NB4 (cell line): ENCODE measurements around the gene CDH23.

Experiments
- DNase-seq: peaks from one replicate; pipeline ENCODE4 v3.0.0; 2010; ENCODE audit warnings: low read depth
- H3K4me3 ChIP-seq: one replicate; pipeline ENCODE4 v1.5.1; 2011; ENCODE audit warnings: mild to moderate bottlenecking, low read depth, low read length, moderate library complexity
- MYC ChIP-seq: IDR thresholded peaks from 2 replicates; pipeline ENCODE4 v1.6.1; 2011; ENCODE audit warnings: low read depth, low read length
- POLR2A ChIP-seq: IDR thresholded peaks from 2 replicates; pipeline ENCODE4 v1.6.1; 2011; ENCODE audit warnings: mild to moderate bottlenecking; ENCODE audit not compliant: insufficient read length; ENCODE audit errors: extremely low read depth
- TF ChIP-seq, protein P1 (sequence below): IDR thresholded peaks from one replicate; pipeline ENCODE4 v1.5.1; 2012; ENCODE audit warnings: low read depth, low read length
- TF ChIP-seq, protein P2 (sequence below): IDR thresholded peaks from 2 replicates; pipeline ENCODE4 v1.6.1; 2011; ENCODE audit warnings: low read depth, low read length

Gene CDH23

DNA sequence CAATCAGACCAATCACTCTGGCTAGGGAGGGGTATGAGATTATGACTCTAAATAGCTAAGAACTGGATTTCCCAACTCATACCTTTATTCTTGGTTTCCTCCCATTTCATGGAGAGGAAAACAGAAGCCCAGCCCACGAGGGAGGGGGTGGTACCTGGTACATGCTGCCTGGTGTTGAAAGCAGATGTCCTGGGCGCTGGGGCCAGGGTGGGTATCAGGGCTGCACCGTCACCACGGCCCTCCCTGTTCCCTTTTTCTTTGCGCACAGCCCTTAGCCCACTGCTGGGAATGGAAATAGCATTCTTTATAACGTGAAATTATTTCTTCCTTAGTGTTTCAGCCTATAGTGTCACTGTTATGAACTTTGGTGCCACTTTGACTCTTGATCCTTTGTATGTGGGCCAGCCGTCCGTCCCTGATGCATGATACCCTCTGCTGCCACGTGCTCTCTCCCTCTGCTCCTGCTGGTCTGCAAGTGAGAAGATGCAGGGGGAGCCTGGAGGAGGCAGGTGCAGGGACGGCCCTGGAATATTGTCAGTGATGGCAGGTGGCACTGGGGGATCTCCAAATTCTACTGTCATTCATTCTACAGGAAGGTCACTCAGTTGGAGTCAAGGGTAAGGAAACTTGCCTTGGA lies 158.5 kb downstream of the CDH23 start:
- no peak overlapping the region for H3K4me3 ChIP-seq
- no peak for DNase-seq

DNA sequence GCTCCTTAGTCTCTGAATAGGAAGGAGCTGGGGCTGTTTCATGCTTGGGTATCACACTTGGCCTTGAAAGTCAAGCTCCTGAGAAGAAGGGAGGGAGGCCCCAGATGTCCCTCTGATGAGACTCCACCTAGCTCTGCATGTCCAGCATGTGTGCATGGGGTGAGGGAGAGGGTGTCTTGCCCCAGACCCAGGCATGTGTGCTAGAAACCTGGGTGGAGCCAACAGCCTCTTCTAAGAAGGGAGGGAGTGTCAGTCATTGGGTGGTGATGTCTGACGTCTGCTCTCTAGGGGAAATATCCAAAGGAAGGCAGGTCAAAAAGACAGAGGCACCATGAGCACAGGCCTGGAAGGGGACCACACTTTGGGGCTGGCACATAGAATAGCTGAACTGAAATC lies 159.0 kb downstream of the CDH23 start:
- TF ChIP-seq MYC (no peak), POLR2A (no peak)
- TF ChIP-seq, protein P1, sequence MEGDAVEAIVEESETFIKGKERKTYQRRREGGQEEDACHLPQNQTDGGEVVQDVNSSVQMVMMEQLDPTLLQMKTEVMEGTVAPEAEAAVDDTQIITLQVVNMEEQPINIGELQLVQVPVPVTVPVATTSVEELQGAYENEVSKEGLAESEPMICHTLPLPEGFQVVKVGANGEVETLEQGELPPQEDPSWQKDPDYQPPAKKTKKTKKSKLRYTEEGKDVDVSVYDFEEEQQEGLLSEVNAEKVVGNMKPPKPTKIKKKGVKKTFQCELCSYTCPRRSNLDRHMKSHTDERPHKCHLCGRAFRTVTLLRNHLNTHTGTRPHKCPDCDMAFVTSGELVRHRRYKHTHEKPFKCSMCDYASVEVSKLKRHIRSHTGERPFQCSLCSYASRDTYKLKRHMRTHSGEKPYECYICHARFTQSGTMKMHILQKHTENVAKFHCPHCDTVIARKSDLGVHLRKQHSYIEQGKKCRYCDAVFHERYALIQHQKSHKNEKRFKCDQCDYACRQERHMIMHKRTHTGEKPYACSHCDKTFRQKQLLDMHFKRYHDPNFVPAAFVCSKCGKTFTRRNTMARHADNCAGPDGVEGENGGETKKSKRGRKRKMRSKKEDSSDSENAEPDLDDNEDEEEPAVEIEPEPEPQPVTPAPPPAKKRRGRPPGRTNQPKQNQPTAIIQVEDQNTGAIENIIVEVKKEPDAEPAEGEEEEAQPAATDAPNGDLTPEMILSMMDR, result no peak
- TF ChIP-seq, protein P2, sequence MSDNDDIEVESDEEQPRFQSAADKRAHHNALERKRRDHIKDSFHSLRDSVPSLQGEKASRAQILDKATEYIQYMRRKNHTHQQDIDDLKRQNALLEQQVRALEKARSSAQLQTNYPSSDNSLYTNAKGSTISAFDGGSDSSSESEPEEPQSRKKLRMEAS, result no peak
- DNase-seq, result no peak
- H3K4me3 ChIP-seq, result no peak overlapping the region

More for the DNA sequence above, 158.5 kb downstream of the CDH23 start:
- TF ChIP-seq, protein P2, result no peak
- TF ChIP-seq, protein P1, result no peak
- TF ChIP-seq POLR2A, result no peak
- no peak for TF ChIP-seq MYC

DNA sequence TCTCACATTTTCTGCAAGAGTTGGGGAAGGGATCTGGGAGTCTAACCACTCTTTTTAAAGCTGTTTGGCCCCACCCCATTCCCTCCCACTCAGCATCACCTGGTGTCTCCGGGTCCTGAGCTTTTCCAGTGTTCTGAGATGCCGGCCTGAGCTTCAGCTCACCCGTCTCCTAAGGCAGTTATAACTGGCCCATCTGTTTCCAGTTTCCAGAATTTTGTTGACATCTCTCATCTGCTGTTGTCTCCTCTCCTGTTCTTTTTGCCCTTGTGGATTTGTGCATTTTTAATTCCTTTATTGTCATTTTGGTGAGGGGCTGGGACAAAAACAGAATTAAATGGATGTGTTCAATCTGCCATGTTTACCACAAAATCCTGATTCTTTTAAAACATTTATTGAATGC lies 162.3 kb downstream of the CDH23 start:
- H3K4me3 ChIP-seq, result no peak overlapping the region
- TF ChIP-seq MYC (no peak), POLR2A (no peak)
- TF ChIP-seq, protein P2, result no peak
- TF ChIP-seq, protein P1, result no peak
- DNase-seq, result no peak

DNA sequence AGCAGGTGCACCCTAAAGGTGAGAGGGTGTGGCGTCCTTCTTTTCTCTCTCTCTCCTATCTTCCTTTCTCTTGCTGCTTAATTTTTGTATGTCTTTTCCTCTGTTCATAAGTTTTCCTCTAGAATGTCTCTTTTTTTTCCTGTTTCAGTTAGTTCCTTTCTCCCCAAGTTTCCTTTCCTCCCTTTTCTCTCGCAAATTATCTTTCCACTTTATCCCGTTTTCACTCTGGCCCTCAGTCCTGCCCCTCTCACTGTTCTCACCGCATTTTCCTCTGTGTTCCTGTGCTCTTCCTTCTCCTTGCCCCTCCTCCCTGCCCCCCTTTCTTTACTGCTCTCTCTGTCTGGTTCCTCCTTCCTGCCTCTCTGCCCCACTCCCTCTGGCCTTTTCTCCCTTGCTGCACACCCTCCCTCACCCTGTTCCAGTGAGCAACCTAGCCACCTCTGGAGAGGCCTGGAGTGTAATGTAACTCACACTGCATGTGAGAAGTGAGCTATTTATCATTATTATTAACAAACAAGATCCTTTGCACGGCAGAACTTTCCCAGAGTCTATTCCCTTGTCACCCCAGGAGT lies 164.4 kb downstream of the CDH23 start:
- DNase-seq, result no peak
- TF ChIP-seq, protein P1, result no peak
- TF ChIP-seq, protein P2, result no peak
- TF ChIP-seq POLR2A, result no peak
- TF ChIP-seq MYC, result no peak
- no peak overlapping the region for H3K4me3 ChIP-seq

DNA sequence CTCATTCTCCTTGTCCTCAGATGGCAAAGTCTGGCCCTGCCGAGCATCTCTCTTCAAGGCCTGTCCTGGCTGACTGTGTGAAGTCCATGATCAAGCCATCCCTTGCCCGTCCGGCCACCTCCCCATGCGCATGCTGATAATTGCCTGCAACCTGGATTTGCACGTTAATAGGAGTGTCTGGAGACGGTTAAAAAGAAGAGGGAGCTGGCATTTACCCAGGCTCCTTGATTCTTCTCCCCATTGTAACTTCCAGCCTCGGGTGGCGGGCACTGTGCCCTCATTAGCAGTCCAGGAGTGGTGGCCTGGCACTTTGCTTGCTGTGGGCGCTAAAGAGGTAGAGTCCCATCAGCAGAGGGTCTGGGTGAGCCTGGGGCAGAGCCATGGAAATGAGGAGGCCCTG lies 165.5 kb downstream of the CDH23 start:
- TF ChIP-seq, protein P2, result no peak
- TF ChIP-seq, protein P1, result no peak
- TF ChIP-seq POLR2A, result no peak
- TF ChIP-seq MYC, result no peak
- no peak for DNase-seq
- H3K4me3 ChIP-seq, result no peak overlapping the region

DNA sequence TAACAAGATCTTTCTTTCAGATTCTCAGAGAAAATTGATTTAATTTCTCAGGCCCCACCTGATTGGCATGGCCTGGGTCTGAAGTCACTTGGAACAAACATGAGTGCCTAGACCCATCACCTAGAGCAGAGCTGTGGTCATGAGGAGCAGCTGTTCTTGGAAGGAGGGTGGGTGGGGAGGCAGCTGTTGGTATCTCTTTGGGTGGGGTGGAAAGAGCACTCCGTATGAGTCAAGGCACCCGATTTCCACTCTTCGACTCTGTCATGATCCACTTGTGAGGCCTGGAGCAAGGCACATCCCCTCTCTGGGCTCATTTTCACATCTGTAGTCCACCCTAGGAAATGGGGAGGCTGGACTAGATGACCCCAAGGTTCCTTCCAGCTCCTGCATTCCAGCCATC lies 166.2 kb downstream of the CDH23 start:
- H3K4me3 ChIP-seq, result no peak overlapping the region
- TF ChIP-seq, protein P1, result no peak
- no peak for TF ChIP-seq MYC
- no peak for TF ChIP-seq POLR2A
- TF ChIP-seq, protein P2, result no peak
- DNase-seq, result no peak
